Measurements from ENCODE around the gene SART3. TPM values are rescaled to one million over a fixed set of nuclear protein-coding genes. Genes with fewer than 3 reads are reported as not detected.

The SART3 gene
- total and polyA plus RNA-seq, 2 of the 4 experiments (the other 2 are of a cell fraction) = 22.6 to 37.8 TPM

DNA sequence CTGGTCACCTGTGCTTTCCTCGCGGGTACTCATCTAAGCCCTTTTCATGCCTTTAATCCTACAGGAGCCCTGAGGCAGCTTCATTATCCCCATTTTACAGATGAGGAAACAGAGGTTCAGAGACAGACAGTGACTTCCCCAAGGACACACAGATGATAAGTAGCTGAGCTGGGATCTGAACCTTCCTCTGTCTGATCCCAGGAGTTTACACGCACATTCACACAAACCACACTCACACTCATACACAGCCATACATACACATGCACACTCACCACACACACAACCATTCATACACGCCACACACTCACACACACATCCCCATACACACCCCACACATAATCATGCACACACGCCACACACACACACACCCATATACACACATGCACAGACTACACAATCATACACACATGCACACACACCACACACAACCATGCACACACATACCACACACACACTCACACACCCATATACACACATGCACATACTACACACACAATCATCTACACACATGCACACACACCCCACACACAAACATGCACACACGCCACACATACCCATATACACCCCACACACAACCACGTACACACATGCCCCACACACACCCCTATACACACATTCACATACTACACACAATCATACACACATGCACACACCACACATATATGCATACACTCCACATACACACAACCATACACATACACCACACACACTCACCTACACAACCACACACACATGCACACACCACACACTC lies 34.2 kb upstream of the SART3 start:
- intact Hi-C loops (cut with micrococcal nuclease) (no loop called here), in situ Hi-C loops (cut with MboI; ENCODE audit: low sequenced_read_pairs) (no loop called here), dilution Hi-C loops (cut with HindIII; ENCODE audit: low sequenced_read_pairs, unreplicated experiment) (no loop called here)
- H3K23ac ChIP-seq (ENCODE audit: low read depth, low read length) = no peak overlapping the region
- DNase-seq (no peak), ATAC-seq (ENCODE audit: low read depth) (no peak)
- H4K8ac ChIP-seq (ENCODE audit: low read depth in 2 of 2, low read length in 2 of 2) = no peak overlapping the region
- BruUV-seq (replicated peaks) = no TSS peak
- H3K56ac ChIP-seq (ENCODE audit: extremely low read depth, insufficient read depth, low read length) = no peak overlapping the region
- H2AFZ ChIP-seq (replicated peaks; ENCODE audit: low read length, poor library complexity) = no peak overlapping the region
- no peaks in the 10 kb centered on the region for H4K20me1 ChIP-seq (ENCODE audit: insufficient read depth, low read length)
- H3K27ac ChIP-seq (ENCODE audit: insufficient read depth, low read length) = no peak overlapping the region
- no peaks in the 10 kb centered on the region for H3K9me3 ChIP-seq (ENCODE audit: control insufficient read depth, insufficient read depth, low read length)
- no peak overlapping the region for H2BK15ac ChIP-seq (ENCODE audit: low read depth, low read length)
- H3K4me3 ChIP-seq (ENCODE audit: insufficient read depth, low read depth, low read length) = no peak overlapping the region
- peaks cover 3% of the 10 kb centered on the region; the same call in 1 of the 2 replicates for H3K4me1 ChIP-seq (ENCODE audit: control insufficient read depth, insufficient read depth, low read length)
- H4K5ac ChIP-seq (ENCODE audit: low read depth, low read length) = no peak overlapping the region
- ChIA-PET POLR2A (ENCODE audit: unreplicated experiment) (no interaction called here), CTCF (no interaction called here)
- H3K9me1 ChIP-seq (ENCODE audit: insufficient read depth, low read length) = peaks cover 7% of the 10 kb centered on the region; the same call in 1 of the 2 replicates
- peak overlapping the region; percentile 45; the same call in 1 of the 2 replicates for H2AK5ac ChIP-seq (ENCODE audit: low read depth, low read length)
- H3K4me2 ChIP-seq (ENCODE audit: low read depth, low read length) = no peak overlapping the region; the same call in 1 of the 2 replicates
- H2AK9ac ChIP-seq (replicated peaks; ENCODE audit: low read depth, low read length, poor library complexity) = peak overlapping the region; percentile 80
- H3K79me1 ChIP-seq (ENCODE audit: low read depth in 1 of 2, low read length in 2 of 2) = peaks cover 0 to 7% of the 10 kb centered on the region in 2 experiments; a peak in 2 of 4 replicates
- peaks cover 2% of the 10 kb centered on the region; the same call in 1 of the 2 replicates for H3K36me3 ChIP-seq (ENCODE audit: control insufficient read depth, insufficient read depth, low read length)
- TF ChIP-seq RFX5 (IDR thresholded peaks at IDR 0.05; ENCODE audit: low read depth, low read length) = no peak
- no peak for TF ChIP-seq CEBPB (IDR thresholded peaks at IDR 0.05; ENCODE audit: low read depth, low read length)
- no peak for TF ChIP-seq SMC3 (IDR thresholded peaks at IDR 0.05; ENCODE audit: low read depth, low read length)
- no peak for TF ChIP-seq POLR2A (IDR thresholded peaks at IDR 0.05; ENCODE audit: low read depth, low read length)
- no peak for TF ChIP-seq USF2 (IDR thresholded peaks at IDR 0.05; ENCODE audit: low read depth, low read length)
- no peak for TF ChIP-seq MAZ (IDR thresholded peaks at IDR 0.05; ENCODE audit: borderline replicate concordance, low read depth, low read length)
- no peak for TF ChIP-seq FOS (IDR thresholded peaks at IDR 0.05; ENCODE audit: low read depth, low read length)
- TF ChIP-seq RCOR1 (IDR thresholded peaks at IDR 0.05; ENCODE audit: insufficient replicate concordance, low read length) = no peak
- TF ChIP-seq RAD21 (IDR thresholded peaks at IDR 0.05; ENCODE audit: low read length) = no peak
- TF ChIP-seq NFE2L2 (IDR thresholded peaks at IDR 0.05; ENCODE audit: low read depth, low read length) = no peak
- TF ChIP-seq CHD1 (IDR thresholded peaks at IDR 0.05; ENCODE audit: low read depth, low read length) = no peak
- TF ChIP-seq BHLHE40 (IDR thresholded peaks at IDR 0.05; ENCODE audit: low read depth, low read length) = no peak
- TF ChIP-seq, protein P1, sequence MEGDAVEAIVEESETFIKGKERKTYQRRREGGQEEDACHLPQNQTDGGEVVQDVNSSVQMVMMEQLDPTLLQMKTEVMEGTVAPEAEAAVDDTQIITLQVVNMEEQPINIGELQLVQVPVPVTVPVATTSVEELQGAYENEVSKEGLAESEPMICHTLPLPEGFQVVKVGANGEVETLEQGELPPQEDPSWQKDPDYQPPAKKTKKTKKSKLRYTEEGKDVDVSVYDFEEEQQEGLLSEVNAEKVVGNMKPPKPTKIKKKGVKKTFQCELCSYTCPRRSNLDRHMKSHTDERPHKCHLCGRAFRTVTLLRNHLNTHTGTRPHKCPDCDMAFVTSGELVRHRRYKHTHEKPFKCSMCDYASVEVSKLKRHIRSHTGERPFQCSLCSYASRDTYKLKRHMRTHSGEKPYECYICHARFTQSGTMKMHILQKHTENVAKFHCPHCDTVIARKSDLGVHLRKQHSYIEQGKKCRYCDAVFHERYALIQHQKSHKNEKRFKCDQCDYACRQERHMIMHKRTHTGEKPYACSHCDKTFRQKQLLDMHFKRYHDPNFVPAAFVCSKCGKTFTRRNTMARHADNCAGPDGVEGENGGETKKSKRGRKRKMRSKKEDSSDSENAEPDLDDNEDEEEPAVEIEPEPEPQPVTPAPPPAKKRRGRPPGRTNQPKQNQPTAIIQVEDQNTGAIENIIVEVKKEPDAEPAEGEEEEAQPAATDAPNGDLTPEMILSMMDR (conservative IDR thresholded peaks at IDR 0.05; ENCODE audit: low read depth, low read length) = no peak
- TF ChIP-seq MXI1 (IDR thresholded peaks at IDR 0.05; ENCODE audit: borderline replicate concordance, low read depth, low read length) = no peak
- no peak overlapping the region for H2BK120ac ChIP-seq (ENCODE audit: low read depth, low read length)
- 88 to 100% methylated on average over 1 to 3 of the region's 7 CpGs for WGBS, 2 experiments (ENCODE audit: extremely low coverage in 2 of 2, insufficient read length in 1 of 2)
- H3K9ac ChIP-seq (ENCODE audit: low read depth, low read length) = no peak overlapping the region
- H3K27me3 ChIP-seq (ENCODE audit: control insufficient read depth, insufficient read depth, low read length) = peaks cover 5% of the 10 kb centered on the region; the same call in 1 of the 2 replicates
- no peak overlapping the region; the same call in 1 of the 2 replicates for H2BK20ac ChIP-seq (ENCODE audit: low read depth, low read length)
- H2BK5ac ChIP-seq (ENCODE audit: low read depth, low read length, poor library complexity, severe bottlenecking) = peak overlapping the region; percentile 53
- no peak overlapping the region for H3K18ac ChIP-seq (ENCODE audit: low read depth, low read length)
- no peak overlapping the region for H3K4ac ChIP-seq (ENCODE audit: low read depth, low read length)
- H4K91ac ChIP-seq (ENCODE audit: insufficient read depth, low read depth, low read length) = no peak overlapping the region
- no peak overlapping the region; the same call in 1 of the 2 replicates for H3K14ac ChIP-seq (replicated peaks; ENCODE audit: low read depth, low read length)

Data from IMR-90 (cell line).